ENCODE results near the gene OR52K1.
"Not testable (repeated sequence)": the region's sequence is repeated elsewhere in the genome, so short reads cannot be mapped to it uniquely, and the experiment has no call there.

OR52K1 gene

GRCh38 chr11:4482445-4482844, at the start of gene OR52K1:
Gene OR52K1 (plus strand): TSS chr11:4482646. CDS start chr11:4488901, 6,255 bp downstream.
- DNase-seq: no peak

- DNase-seq: no peak
These were observed 48.6 kb upstream of the OR52K1 start for GRCh38 chr11:4433856-4434255.

GRCh38 chr11:4436411-4436810, 46.0 kb upstream of the OR52K1 start:
- DNase-seq: no peak

GRCh38 chr11:4441515-4441914, 40.9 kb upstream of the OR52K1 start:
- DNase-seq: no peak

- DNase-seq: no peak
These were observed 39.1 kb upstream of the OR52K1 start for GRCh38 chr11:4443232-4443891.

- no peak for DNase-seq
These were observed 33.5 kb upstream of the OR52K1 start, which contains the start of gene OR52K2 for GRCh38 chr11:4448995-4449394. Gene OR52K2 (plus strand): TSS chr11:4449295. CDS start chr11:4449340, 45 bp downstream.

- no peak for DNase-seq
These were observed 29.3 kb upstream of the OR52K1 start for GRCh38 chr11:4453118-4453517.

- DNase-seq: no peak
These were observed 28.4 kb upstream of the OR52K1 start for GRCh38 chr11:4454021-4454420.

GRCh38 chr11:4455419-4455818, 27.0 kb upstream of the OR52K1 start:
- no peak for DNase-seq

- DNase-seq: no peak
These were observed 22.9 kb upstream of the OR52K1 start for GRCh38 chr11:4459500-4459899.

- no peak for DNase-seq
These were observed 22.3 kb upstream of the OR52K1 start for GRCh38 chr11:4460151-4460550.

GRCh38 chr11:4464216-4465159, 18.0 kb upstream of the OR52K1 start:
- DNase-seq: no peak

- no peak for DNase-seq
These were observed 17.0 kb upstream of the OR52K1 start for GRCh38 chr11:4465407-4465806.

- no peak for DNase-seq
These were observed 16.1 kb upstream of the OR52K1 start for GRCh38 chr11:4466131-4466870.

GRCh38 chr11:4466871-4467442, 15.5 kb upstream of the OR52K1 start:
- no peak for DNase-seq

- DNase-seq: no peak
These were observed 14.4 kb upstream of the OR52K1 start for GRCh38 chr11:4467811-4468606.

- no peak for DNase-seq
These were observed 2.8 kb upstream of the OR52K1 start for GRCh38 chr11:4479644-4480043.

- no peak for DNase-seq
These were observed 1.7 kb upstream of the OR52K1 start for GRCh38 chr11:4480577-4481239.

GRCh38 chr11:4481240-4481582, 1.2 kb upstream of the OR52K1 start:
- no peak for DNase-seq

GRCh38 chr11:4484310-4484709, 1.9 kb downstream of the OR52K1 start:
- DNase-seq: no peak

- DNase-seq: not testable (repeated sequence)
These were observed 9.0 kb downstream of the OR52K1 start for GRCh38 chr11:4491405-4491804.
